ENCODE measurements around the gene CABLES2. TPM values are rescaled to one million over a fixed set of nuclear protein-coding genes. Genes with fewer than 3 reads are reported as not detected.

CABLES2 gene
- total and polyA plus RNA-seq, 2 of the 4 experiments (the other 2 are of a cell fraction): 1.4 to 5.1 TPM

DNA sequence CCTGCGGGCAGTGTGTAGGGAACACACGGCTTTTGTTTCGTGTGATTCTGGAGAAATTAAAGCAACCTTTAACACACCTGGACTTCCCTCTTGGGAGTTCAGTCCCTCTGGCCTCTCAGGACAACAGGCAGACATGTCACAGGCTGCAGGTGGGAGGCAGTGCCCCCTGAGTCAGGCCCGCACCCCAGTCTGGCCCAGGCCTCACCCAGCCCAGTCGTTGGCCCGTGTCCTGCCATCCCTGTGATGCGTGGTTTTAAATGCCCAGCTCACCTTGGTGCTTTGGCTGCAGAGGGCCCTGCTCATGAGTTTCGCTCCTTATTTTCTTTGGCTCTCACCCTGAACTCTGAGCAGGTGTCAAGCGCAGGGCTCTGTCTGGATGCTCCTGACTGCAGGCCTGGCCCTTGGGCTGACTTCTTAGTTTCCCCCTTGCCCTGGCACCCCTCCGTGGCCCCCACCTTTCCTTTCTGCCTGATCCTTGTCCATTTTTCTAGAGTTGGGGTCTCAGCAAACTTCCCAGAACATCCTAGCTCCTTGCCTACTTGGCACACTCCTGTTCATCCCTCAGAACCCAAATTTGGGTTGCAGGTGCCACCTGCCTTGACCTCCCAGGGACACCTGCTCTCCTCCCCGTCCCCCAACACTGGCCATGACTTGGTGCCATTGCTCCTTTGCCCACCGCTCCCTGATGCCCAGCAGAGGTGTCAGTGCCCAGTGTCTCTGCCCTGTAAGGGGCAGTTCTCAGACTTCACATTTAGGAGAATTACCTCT, 2.2 kb upstream of the CABLES2 start:
- no peak overlapping the region for H3K18ac ChIP-seq (ENCODE audit: low read depth, low read length)
- H3K56ac ChIP-seq (ENCODE audit: extremely low read depth, insufficient read depth, low read length): no peak overlapping the region
- no peak overlapping the region for H3K27ac ChIP-seq (ENCODE audit: insufficient read depth, low read length)
- H3K9me1 ChIP-seq (ENCODE audit: insufficient read depth, low read length): no peaks in the 10 kb centered on the region
- no peak overlapping the region for H3K14ac ChIP-seq (replicated peaks; ENCODE audit: low read depth, low read length)
- H4K8ac ChIP-seq (ENCODE audit: low read depth in 2 of 2, low read length in 2 of 2): no peak overlapping the region
- peaks cover 6% of the 10 kb centered on the region; the same call in 1 of the 2 replicates for H3K4me1 ChIP-seq (ENCODE audit: control insufficient read depth, insufficient read depth, low read length)
- POLR2A ChIA-PET (ENCODE audit: unreplicated experiment): interaction anchor here (0.6 kb wide), 1 partner anchor 10 kb away, joined by 3 read pairs; no protein-coding TSS in a partner anchor
- no peak overlapping the region for H2BK120ac ChIP-seq (ENCODE audit: low read depth, low read length)
- no peak overlapping the region for H3K9ac ChIP-seq (ENCODE audit: low read depth, low read length)
- no peak overlapping the region for H4K5ac ChIP-seq (ENCODE audit: low read depth, low read length)
- peaks cover 8% of the 10 kb centered on the region; the same call in 1 of the 2 replicates for H3K27me3 ChIP-seq (ENCODE audit: control insufficient read depth, insufficient read depth, low read length)
- no peak overlapping the region for H2BK15ac ChIP-seq (ENCODE audit: low read depth, low read length)
- H3K79me1 ChIP-seq (ENCODE audit: low read depth in 1 of 2, low read length in 2 of 2): peaks cover 7 to 14% of the 10 kb centered on the region in 2 experiments; a peak in 1 of 4 replicates
- CTCF ChIA-PET: no interaction called here
- 77% methylated on average over 8 of the region's 12 CpGs; no CpG with 5 or more reads in 1 of the 2 experiments for whole genome bisulfite sequencing, 2 experiments (ENCODE audit: extremely low coverage in 2 of 2, insufficient read length in 1 of 2)
- H2BK5ac ChIP-seq (ENCODE audit: low read depth, low read length, poor library complexity, severe bottlenecking): no peak overlapping the region
- H2AK9ac ChIP-seq (replicated peaks; ENCODE audit: low read depth, low read length, poor library complexity): no peak overlapping the region
- no peak overlapping the region for H3K4ac ChIP-seq (ENCODE audit: low read depth, low read length)
- H3K36me3 ChIP-seq (ENCODE audit: control insufficient read depth, insufficient read depth, low read length): no peaks in the 10 kb centered on the region
- no peak for ATAC-seq (ENCODE audit: low read depth)
- no peak overlapping the region for H2BK20ac ChIP-seq (ENCODE audit: low read depth, low read length)
- in situ Hi-C loops (cut with MboI; ENCODE audit: low sequenced_read_pairs) (no loop called here), dilution Hi-C loops (cut with HindIII; ENCODE audit: low sequenced_read_pairs, unreplicated experiment) (no loop called here), intact Hi-C loops (cut with micrococcal nuclease) (no loop called here)
- no peak overlapping the region for H2AK5ac ChIP-seq (ENCODE audit: low read depth, low read length)
- H3K4me3 ChIP-seq (ENCODE audit: insufficient read depth, low read depth, low read length): no peak overlapping the region
- BruUV-seq (replicated peaks): no TSS peak
- no peak overlapping the region for H2AFZ ChIP-seq (replicated peaks; ENCODE audit: low read length, poor library complexity)
- H3K4me2 ChIP-seq (ENCODE audit: low read depth, low read length): no peak overlapping the region
- DNase-seq: no peak
- no peak overlapping the region for H4K91ac ChIP-seq (ENCODE audit: insufficient read depth, low read depth, low read length)
- H3K9me3 ChIP-seq (ENCODE audit: control insufficient read depth, insufficient read depth, low read length): no peaks in the 10 kb centered on the region
- H3K23ac ChIP-seq (ENCODE audit: low read depth, low read length): no peak overlapping the region
- no peaks in the 10 kb centered on the region; the same call in 1 of the 2 replicates for H4K20me1 ChIP-seq (ENCODE audit: insufficient read depth, low read length)
- TF ChIP-seq RFX5 (IDR thresholded peaks at IDR 0.05; ENCODE audit: low read depth, low read length) (no peak), POLR2A (IDR thresholded peaks at IDR 0.05; ENCODE audit: low read depth, low read length) (no peak), CTCF (conservative IDR thresholded peaks at IDR 0.05; ENCODE audit: low read depth, low read length) (no peak), RAD21 (IDR thresholded peaks at IDR 0.05; ENCODE audit: low read length) (no peak), NFE2L2 (IDR thresholded peaks at IDR 0.05; ENCODE audit: low read depth, low read length) (no peak), FOS (IDR thresholded peaks at IDR 0.05; ENCODE audit: low read depth, low read length) (no peak), CEBPB (IDR thresholded peaks at IDR 0.05; ENCODE audit: low read depth, low read length) (no peak), RCOR1 (IDR thresholded peaks at IDR 0.05; ENCODE audit: insufficient replicate concordance, low read length) (no peak), CHD1 (IDR thresholded peaks at IDR 0.05; ENCODE audit: low read depth, low read length) (no peak), MAFK (IDR thresholded peaks at IDR 0.05; ENCODE audit: low read depth, low read length) (no peak), BHLHE40 (IDR thresholded peaks at IDR 0.05; ENCODE audit: low read depth, low read length) (no peak), MAZ (IDR thresholded peaks at IDR 0.05; ENCODE audit: borderline replicate concordance, low read depth, low read length) (no peak), SMC3 (IDR thresholded peaks at IDR 0.05; ENCODE audit: low read depth, low read length) (no peak), MXI1 (IDR thresholded peaks at IDR 0.05; ENCODE audit: borderline replicate concordance, low read depth, low read length) (no peak), ELK1 (IDR thresholded peaks at IDR 0.05; ENCODE audit: borderline replicate concordance, low read depth, low read length) (no peak)

Measured in IMR-90 (cell line).